ENCODE data around the gene AMMECR1. TPM values are rescaled to one million over a fixed set of nuclear protein-coding genes. Genes with fewer than 3 reads are reported as not detected.
A peak's percentile ranks its signal among the peaks of the same experiment; 100 is the strongest.

Gene AMMECR1
- polyA plus RNA-seq, 3 donors from 2014 or later: 6.2 to 8.1 (median 7.6) TPM

DNA sequence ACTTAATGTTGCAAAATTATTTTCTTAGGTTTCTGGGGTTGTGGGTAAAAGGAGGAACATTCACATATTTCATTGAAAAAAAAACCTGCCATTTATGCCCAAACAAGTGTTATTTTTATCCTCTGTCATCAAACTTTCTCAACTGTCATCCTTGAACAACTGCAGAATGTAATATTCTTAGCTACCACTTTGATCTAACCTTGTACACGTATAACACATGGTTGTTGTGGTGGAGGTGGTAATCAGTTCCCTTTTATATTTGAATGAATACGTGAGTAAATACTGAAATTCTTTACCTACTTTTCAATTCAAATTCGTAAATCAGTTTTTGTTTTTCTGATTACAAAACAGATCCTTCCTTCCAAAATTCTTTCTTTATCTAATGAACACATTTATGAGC, 3.8 kb upstream of the AMMECR1 start:
- Mint-ChIP-seq H3K36me3 (no peaks in the 10 kb centered on the region), H3K4me1 (peaks cover 4 to 8% of the 10 kb centered on the region in 2 donors), H3K27ac (no peak overlapping the region), H3K4me3 (no peak overlapping the region), H3K27me3 (ENCODE audit: low read depth in 3 of 3) (peaks cover 3 to 10% (median 7%) of the 10 kb centered on the region in 3 donors), H3K9me3 (no peaks in the 10 kb centered on the region)
- DNase-seq: no peak

DNA sequence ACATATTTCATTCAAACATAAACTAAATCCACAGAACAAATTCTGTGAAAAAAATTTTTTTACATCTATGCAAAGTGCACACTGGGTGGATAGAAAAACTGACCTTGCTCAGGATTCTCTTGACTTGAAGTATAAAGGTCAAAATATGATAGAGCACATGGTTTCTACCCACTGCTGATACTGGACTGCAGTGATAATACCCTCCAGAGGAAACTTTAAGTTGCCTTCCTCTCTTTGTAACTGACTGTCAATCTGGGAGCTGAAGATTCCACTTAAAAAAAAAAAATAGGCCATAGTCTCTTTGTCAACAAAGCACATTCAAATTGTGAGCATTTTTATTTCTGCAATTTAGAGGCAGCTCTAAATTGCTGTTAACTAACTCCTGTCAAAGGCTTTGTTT, 3.2 kb upstream of the AMMECR1 start:
- no peak for DNase-seq
- no peaks in the 10 kb centered on the region for H3K9me3 Mint-ChIP-seq
- H3K27ac Mint-ChIP-seq: no peak overlapping the region
- no peak overlapping the region for H3K4me3 Mint-ChIP-seq
- H3K36me3 Mint-ChIP-seq: no peaks in the 10 kb centered on the region
- peaks cover 8 to 14% of the 10 kb centered on the region in 2 donors for H3K4me1 Mint-ChIP-seq
- H3K27me3 Mint-ChIP-seq (ENCODE audit: low read depth in 3 of 3): peaks cover 3 to 11% (median 7%) of the 10 kb centered on the region in 3 donors

- peaks cover 12 to 20% of the 10 kb centered on the region in 2 donors for H3K4me1 Mint-ChIP-seq
- peaks cover 3 to 11% (median 7%) of the 10 kb centered on the region in 3 donors for H3K27me3 Mint-ChIP-seq (ENCODE audit: low read depth in 3 of 3)
- no peak for DNase-seq
- no peaks in the 10 kb centered on the region for H3K9me3 Mint-ChIP-seq
- no peak overlapping the region for H3K27ac Mint-ChIP-seq
- H3K4me3 Mint-ChIP-seq: no peak overlapping the region
- no peaks in the 10 kb centered on the region for H3K36me3 Mint-ChIP-seq
These were observed 2.6 kb upstream of the AMMECR1 start for GRCh38 chrX:110320381-110320987.

- peaks cover 19 to 34% of the 10 kb centered on the region in 2 donors for H3K4me1 Mint-ChIP-seq
- no peaks in the 10 kb centered on the region for H3K36me3 Mint-ChIP-seq
- H3K9me3 Mint-ChIP-seq: no peaks in the 10 kb centered on the region
- peaks cover 3 to 6% (median 5%) of the 10 kb centered on the region in 3 donors for H3K27me3 Mint-ChIP-seq (ENCODE audit: low read depth in 3 of 3)
- H3K27ac Mint-ChIP-seq: peak overlapping the region; percentile 72 to 93 (median 88)
- H3K4me3 Mint-ChIP-seq: peak overlapping the region; percentile 85 to 94 (median 90)
- DNase-seq: no peak
These were observed 731 bp upstream of the AMMECR1 start for GRCh38 chrX:110318664-110318968.

- Mint-ChIP-seq H3K4me1 (peaks cover 19 to 47% of the 10 kb centered on the region in 2 donors), H3K27me3 (ENCODE audit: low read depth in 3 of 3) (peaks cover 2 to 6% (median 2%) of the 10 kb centered on the region in 3 donors), H3K4me3 (peak overlapping the region; percentile 85 to 94 (median 90)), H3K27ac (peak overlapping the region; percentile 64 to 87 (median 72)), H3K36me3 (no peaks in the 10 kb centered on the region), H3K9me3 (no peaks in the 10 kb centered on the region)
- peak in 1 of 3 donors; percentile 28 for DNase-seq
These were observed 645 bp downstream of the AMMECR1 start for GRCh38 chrX:110317061-110317819.

DNA sequence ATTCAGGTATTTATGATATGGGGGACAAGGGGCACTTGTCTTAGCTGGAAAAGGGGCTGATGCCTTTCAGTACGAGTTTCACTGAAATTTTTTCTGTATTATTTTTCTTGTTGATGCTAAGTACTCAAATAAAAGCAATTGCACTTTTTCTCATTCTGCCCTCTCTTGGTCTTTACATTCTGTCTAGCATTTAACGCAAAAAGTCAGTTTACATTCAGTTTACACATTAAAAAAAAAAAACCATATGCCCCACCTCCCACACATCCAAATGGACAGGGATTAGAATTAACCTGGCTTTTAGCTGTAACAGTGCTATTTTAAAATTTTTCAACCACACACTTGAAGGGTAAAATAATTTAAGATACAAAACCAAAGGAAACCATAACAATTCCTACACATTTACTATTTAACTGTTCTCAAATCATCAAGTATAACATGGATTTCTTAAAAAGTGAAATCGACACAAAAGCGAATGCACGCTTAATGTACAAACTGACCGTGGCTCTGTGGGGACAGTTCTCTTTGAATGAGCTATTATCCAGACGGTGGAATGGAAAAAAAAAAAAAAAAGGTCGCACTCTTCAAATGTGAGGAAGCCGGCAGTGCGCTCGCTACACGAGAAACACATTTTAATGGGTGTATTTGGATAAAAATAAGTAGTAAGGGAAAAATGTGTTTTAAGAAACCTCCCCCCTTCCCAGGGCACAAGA, 1.4 kb downstream of the AMMECR1 start:
- no peak for DNase-seq
- Mint-ChIP-seq H3K9me3 (no peaks in the 10 kb centered on the region), H3K27me3 (ENCODE audit: low read depth in 3 of 3) (peaks cover 0 to 6% (median 2%) of the 10 kb centered on the region in 3 donors), H3K4me3 (peak overlapping the region; percentile 85 to 94 (median 90)), H3K4me1 (peaks cover 24 to 55% of the 10 kb centered on the region in 2 donors), H3K27ac (peak overlapping the region; percentile 23 to 87 (median 72)), H3K36me3 (no peaks in the 10 kb centered on the region)

GRCh38 chrX:110315551-110315950, 2.3 kb downstream of the AMMECR1 start:
- no peaks in the 10 kb centered on the region for H3K9me3 Mint-ChIP-seq
- H3K4me1 Mint-ChIP-seq: peaks cover 31 to 64% of the 10 kb centered on the region in 2 donors
- no peak overlapping the region for H3K27ac Mint-ChIP-seq
- H3K4me3 Mint-ChIP-seq: peak overlapping the region in 4 of 5 donors; percentile 85 to 94 (median 91)
- H3K36me3 Mint-ChIP-seq: no peaks in the 10 kb centered on the region
- peaks cover 0 to 6% (median 2%) of the 10 kb centered on the region in 3 donors for H3K27me3 Mint-ChIP-seq (ENCODE audit: low read depth in 3 of 3)
- no peak for DNase-seq

GRCh38 chrX:110311437-110312230, 6.3 kb downstream of the AMMECR1 start:
- H3K27me3 Mint-ChIP-seq (ENCODE audit: low read depth in 3 of 3): peaks cover 0 to 7% (median 2%) of the 10 kb centered on the region in 3 donors
- H3K27ac Mint-ChIP-seq: peak overlapping the region in 1 of 6 donors; percentile 63
- no peaks in the 10 kb centered on the region for H3K36me3 Mint-ChIP-seq
- H3K4me3 Mint-ChIP-seq: no peak overlapping the region
- no peaks in the 10 kb centered on the region for H3K9me3 Mint-ChIP-seq
- H3K4me1 Mint-ChIP-seq: peaks cover 35 to 76% of the 10 kb centered on the region in 2 donors
- DNase-seq: no peak

GRCh38 chrX:110310896-110311295, 7.0 kb downstream of the AMMECR1 start:
- Mint-ChIP-seq H3K4me3 (peak overlapping the region in 2 of 5 donors; percentile 10 to 14), H3K36me3 (no peaks in the 10 kb centered on the region), H3K27ac (peak overlapping the region in 1 of 6 donors; percentile 63), H3K27me3 (ENCODE audit: low read depth in 3 of 3) (peaks cover 0 to 6% (median 2%) of the 10 kb centered on the region in 3 donors), H3K4me1 (peaks cover 31 to 69% of the 10 kb centered on the region in 2 donors), H3K9me3 (no peaks in the 10 kb centered on the region)
- peak in 1 of 3 donors; percentile 3 for DNase-seq

- Mint-ChIP-seq H3K27ac (peak overlapping the region in 1 of 6 donors; percentile 63), H3K27me3 (ENCODE audit: low read depth in 3 of 3) (peaks cover 0 to 6% (median 2%) of the 10 kb centered on the region in 3 donors), H3K9me3 (no peaks in the 10 kb centered on the region), H3K36me3 (no peaks in the 10 kb centered on the region), H3K4me1 (peaks cover 25 to 66% of the 10 kb centered on the region in 2 donors), H3K4me3 (no peak overlapping the region)
- no peak for DNase-seq
These were observed 7.7 kb downstream of the AMMECR1 start for GRCh38 chrX:110310000-110310790.

DNA sequence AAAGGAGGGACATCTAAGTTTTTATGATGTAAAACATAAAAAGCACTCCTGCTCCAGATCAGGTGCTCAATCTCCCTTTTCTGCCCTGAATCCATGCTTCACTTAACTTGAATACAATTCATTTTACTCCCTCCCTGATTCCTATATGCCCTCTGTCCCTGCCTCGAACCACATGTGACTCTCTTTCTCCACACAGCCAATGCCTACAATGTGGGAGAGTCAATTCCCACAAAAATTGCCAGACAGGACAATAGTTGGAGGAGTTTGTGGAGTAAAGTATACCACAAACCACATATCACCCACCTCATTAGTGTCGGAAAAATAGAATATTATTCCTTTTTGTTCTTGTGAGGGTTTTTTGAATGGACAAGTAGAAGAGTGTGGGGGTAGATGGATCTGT, 9.7 kb downstream of the AMMECR1 start:
- peaks cover 0 to 6% (median 2%) of the 10 kb centered on the region in 3 donors for H3K27me3 Mint-ChIP-seq (ENCODE audit: low read depth in 3 of 3)
- no peaks in the 10 kb centered on the region for H3K9me3 Mint-ChIP-seq
- H3K27ac Mint-ChIP-seq: peak overlapping the region in 1 of 6 donors; percentile 12
- no peak for DNase-seq
- H3K4me3 Mint-ChIP-seq: no peak overlapping the region
- H3K36me3 Mint-ChIP-seq: no peaks in the 10 kb centered on the region
- peaks cover 25 to 63% of the 10 kb centered on the region in 2 donors for H3K4me1 Mint-ChIP-seq

GRCh38 chrX:110304884-110305283, 13.0 kb downstream of the AMMECR1 start:
- peaks cover 9 to 46% of the 10 kb centered on the region in 2 donors for H3K4me1 Mint-ChIP-seq
- H3K36me3 Mint-ChIP-seq: no peaks in the 10 kb centered on the region
- H3K9me3 Mint-ChIP-seq: no peaks in the 10 kb centered on the region
- H3K4me3 Mint-ChIP-seq: no peak overlapping the region
- H3K27me3 Mint-ChIP-seq (ENCODE audit: low read depth in 3 of 3): peaks cover 0 to 6% (median 2%) of the 10 kb centered on the region in 3 donors
- no peak for DNase-seq
- H3K27ac Mint-ChIP-seq: no peak overlapping the region

Data from immature natural killer cell (primary cell).